NCI-H1092 (cell line): ENCODE measurements around the gene AKAP6.
A peak's percentile ranks its signal among the peaks of the same experiment; 100 is the strongest.

ENCODE experiments used
- DNase-seq: peaks from one replicate; lab custom pipeline; 2025; lab: John Stamatoyannopoulos, UW

The AKAP6 gene

DNA sequence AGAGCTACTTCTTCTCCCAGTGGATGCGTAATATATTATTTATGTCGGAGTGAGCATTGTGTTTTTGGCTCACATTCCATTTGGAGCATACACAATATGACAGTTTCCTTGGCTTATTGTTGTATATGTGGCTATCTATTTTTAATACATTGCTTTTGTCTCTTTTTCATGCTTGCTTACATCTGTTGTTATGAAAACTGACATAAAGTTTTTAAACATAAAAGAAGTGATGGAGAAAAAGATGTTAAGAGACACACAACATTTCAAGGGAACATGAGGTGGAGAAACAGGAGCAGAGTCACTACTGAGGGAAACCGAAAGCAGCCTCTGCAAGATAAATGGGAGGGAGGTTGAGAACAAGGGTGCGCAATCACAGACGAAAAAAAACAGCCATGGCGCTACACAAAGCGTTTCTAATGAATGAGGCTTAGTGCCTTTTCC is 381.2 kb downstream of the AKAP6 start:
- DNase-seq: no peak

DNA sequence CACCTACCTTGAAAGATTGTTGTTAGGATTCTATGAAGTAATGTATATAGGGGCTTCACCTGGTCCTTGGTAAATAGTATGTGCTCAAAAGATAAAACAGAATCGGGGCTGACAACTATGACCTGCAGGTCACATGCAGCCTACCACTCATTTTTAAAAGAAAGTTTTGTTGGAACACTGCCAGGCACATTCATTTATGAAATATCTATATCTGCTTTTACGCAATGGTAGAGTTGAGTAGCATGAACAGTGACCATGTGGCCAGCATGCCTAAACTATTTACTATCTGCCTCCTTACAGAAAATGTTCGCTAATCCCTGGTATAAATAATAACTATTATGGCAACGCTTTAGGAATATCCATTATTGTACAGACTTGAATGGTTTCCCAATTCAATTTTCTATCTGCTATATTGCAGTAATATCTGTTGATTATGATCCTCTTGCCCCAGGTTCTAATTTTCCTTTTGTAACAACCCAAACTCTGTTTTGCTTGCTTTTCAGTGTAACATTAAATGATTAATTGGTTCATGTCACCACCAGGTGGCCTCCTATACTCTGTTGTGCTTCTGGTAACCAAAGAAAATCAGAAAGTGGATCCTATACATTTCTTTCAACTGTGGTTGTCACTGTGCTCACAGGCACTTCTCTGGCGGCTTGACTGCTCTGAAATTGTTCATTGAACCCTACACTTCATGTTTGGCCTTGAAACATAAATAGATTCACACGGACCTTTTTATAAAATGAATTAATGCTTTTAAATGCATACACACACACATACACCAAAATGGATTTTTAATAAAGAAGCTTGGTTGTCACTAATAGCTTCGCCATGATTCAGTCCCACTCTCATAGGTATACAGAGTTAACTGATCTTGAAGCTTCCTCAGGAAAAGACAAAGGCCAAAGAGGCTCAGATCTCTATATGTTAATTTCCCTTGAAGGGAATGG is 381.9 kb downstream of the AKAP6 start:
- DNase-seq: peak; percentile 59

DNA sequence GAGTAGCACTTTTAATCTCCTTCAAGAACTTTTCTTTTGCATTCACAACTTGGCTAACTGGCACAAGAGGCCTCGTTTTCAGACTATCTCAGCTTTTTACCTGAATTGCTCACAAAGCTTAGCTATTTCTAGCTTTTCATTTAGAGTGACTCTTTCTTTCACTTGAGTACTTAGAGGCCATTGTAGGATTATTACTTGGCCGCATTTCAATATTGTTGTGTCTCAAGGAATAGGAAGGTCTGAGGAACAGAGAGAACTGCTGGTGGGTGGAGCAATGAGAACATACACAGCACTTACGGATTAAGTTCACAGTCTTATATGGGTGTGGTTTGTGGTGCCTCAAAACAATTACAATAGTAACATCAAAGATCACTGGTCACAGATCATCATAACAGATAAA is 384.8 kb downstream of the AKAP6 start:
- DNase-seq: no peak

DNA sequence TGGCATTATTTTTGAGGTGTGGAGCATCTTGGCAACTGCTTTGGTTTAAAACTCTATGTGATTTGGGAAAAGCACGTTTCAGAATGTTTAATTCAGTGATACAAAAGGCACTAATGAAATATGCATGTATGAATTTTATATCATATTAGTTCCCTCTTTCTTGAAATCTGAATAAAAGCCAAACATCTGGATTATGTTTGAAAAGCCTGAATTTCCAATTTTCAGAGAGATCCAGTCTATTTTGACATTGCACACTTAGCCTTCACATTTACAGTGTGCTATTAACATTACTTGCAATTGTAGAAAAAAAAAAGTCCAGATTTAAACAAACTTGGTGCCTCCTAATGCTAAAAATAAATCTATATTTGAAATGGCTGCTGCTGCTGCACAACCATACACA is 390.5 kb downstream of the AKAP6 start:
- DNase-seq: no peak

DNA sequence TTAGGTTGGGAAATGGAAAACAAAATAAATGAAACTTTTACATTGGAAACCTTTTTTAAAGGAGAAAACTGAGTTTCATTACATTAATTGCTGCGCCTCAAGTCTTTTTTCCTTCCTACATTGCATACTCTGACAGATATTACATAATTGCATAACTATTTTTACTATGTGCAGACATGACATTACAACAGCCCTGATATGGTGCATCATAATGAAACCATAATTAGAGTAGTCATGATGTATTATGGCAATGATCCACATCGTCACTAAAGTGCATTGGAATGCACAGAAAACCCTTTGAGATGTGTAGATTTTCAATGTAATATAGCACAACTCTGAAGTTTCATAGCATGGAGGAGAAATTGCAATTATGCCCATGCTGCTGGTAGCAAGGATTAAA is 391.8 kb downstream of the AKAP6 start:
- DNase-seq: no peak

DNA sequence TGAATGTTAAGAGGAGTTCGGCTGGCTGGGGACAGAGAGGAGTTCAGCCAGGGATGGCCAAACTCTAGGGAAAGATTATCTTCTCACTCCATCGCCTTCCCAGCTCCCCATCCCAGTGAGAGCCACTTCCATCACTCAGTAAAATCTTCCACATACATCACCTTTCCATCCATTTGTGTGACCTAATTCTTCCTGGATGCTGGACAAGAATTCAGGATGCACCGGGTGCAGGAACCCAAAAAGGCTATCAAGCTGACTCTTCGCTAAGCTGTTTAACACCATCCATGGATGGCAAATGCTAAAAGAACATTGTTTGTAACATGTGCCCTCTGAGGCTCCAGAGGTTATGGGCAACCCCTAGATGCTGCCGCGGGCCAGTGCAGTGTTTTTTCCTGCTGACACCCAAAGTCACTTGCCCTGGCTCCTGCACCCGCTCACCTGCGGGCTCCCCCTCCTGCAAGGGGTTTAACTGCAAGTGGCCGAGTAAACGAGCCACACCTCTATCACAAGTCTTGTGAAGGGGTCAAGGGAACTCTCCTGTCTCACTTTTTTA is 393.6 kb downstream of the AKAP6 start:
- no peak for DNase-seq

DNA sequence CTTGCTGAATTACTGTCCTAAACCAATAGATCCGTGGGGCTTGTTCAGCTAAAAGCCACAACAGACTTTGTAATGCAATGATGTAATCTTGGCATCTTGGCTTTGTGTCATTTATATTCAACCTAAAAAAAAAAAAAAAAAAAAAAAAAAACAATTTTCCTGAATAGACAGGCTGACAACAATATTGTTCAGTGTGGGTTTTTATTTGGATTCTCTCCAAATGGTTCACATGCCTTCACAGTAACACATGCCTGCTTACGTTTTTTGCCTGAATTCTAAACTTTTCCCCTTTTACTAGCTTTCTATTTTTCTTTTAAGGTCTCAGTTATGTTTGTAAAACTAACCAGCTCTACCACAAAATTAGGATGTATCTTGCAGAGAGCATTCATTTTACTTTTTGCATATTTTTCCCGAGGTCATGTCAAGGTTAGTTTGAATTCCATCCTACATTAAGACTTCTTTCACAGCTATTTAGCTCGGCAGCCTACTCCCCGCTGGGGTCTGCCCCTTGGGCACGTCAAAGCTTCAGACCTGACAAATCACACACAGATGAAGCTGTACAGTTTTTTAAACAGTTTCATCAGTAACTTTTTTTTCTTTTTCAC is 395.9 kb downstream of the AKAP6 start:
- DNase-seq: no peak

DNA sequence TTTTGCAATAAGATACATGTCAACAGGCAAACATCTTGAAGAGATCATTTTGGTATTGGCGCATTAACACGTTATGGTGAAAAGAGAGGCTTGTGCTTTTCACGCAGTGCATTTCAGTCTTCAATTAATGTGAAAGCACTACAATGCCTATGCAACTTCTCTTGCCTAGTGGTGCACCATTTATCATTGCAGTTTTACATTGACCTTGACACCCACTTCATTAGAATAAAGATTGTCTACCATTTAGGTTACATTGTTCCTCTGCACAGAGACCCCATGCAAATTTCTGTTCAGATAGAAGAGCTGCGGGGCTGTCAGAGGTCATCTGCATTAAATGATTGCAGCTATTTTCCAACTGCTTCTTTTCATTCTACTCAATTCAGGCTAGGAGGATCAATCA is 397.4 kb downstream of the AKAP6 start:
- no peak for DNase-seq

DNA sequence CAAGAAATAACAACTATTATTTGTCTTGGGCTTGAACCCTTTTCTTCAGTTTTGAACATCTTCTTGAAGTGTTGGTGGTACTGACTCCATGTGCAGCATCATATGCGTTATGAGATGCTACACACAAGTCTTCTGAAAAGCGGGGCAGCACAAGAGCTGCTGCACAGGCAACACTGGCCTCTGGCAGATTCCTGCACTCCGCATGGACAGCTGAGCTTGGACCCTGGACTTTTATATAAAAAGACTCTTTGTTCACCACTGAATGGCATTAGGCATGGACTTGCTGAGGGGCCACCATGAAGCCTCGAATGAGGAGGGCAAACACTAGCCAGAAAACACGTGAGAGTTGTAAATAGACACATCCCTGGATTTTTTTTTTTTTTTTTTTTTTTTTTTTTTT is 398.7 kb downstream of the AKAP6 start:
- DNase-seq: no peak

DNA sequence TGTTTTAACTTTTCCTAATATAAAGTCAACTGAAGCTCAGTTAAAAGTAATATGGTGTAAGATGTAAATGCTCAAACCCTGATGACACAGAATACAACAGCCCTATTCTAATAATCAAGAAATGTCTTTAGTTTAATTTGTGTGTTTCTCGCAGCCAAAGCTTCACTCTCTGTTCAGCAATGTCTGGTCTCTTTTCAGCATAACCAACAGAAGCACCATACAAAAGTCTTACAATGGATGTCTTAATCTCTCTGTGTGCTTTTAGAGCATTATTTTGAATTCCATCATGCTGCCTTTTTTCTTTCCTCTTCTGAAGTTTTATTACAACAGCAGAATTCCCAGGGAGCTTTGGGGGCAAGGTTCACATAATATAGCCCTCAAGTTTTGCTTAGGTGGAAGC is 399.4 kb downstream of the AKAP6 start:
- DNase-seq: no peak

DNA sequence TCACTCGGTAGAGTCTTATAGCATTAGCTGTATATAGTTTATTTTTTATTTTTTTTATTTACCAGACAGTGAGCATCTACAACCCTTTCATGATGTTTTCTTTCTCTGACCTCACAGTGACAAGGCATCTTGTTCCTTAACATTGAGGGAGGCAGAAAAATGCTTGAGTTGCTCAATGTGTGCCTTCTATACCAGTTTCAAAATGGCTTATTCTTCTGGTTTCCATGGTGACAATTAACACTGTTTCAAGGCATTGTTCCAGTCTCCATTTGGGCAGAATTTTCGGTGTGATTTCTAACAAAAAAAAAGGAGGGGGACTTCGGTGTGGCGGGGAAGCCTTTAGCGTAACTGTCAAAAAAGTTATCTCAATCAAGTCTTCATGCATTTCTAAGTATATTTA is 399.9 kb downstream of the AKAP6 start:
- no peak for DNase-seq

DNA sequence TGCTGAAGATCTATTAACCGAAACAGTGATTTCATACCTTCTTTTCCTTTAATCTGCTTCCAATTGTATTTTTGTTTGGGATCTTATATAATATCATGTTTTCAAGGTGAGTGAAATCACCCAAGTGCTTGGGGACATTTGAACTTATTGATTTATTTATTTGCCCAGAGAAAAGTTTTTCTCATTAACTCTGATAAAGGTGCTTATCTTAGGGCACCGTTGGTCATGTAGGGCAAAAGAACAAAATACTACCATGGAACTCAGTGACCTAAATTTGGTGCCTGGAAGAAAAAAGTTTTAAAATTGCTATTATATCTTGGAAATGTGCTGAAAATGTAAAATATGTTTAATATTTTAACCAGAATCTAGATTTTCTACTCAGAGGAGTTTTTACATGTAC is 402.2 kb downstream of the AKAP6 start:
- no peak for DNase-seq

DNA sequence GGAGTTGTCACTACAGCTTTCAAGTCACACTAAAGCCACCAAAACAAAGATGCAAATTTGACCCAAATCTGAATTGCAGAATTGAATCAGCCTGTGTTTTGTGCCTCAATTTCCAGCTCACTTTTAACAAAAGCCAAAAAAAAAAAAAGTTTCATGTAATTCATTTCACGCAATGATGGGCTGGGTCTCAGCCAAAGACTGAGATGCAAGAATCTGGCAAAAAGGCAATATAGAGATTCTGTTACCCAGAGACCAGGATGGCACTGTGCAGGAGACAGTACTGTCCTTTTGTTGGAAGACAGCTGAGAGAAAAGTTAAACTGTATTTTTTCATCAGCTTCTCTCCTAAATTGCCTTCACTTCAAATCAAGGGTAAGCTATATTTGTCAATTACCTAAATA is 403.9 kb downstream of the AKAP6 start:
- DNase-seq: no peak

DNA sequence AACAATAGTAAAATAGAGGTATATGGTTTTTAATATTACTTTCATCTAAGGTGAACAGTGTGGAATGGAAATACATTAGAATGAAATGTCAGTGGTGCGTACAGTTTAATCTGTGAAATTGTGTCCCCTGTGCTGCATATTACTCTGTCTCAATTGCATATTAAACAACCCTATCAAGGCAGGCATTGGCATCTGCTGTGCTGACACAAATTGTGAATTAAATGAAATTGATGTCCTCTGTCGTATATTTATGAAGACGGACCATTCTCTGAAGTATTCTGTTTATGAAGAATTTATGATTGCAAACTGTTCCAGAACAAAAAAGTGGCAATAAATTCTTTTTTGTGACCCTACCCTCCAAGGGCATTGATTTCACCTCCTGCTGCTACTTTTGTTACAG is 405.2 kb downstream of the AKAP6 start:
- DNase-seq: no peak

DNA sequence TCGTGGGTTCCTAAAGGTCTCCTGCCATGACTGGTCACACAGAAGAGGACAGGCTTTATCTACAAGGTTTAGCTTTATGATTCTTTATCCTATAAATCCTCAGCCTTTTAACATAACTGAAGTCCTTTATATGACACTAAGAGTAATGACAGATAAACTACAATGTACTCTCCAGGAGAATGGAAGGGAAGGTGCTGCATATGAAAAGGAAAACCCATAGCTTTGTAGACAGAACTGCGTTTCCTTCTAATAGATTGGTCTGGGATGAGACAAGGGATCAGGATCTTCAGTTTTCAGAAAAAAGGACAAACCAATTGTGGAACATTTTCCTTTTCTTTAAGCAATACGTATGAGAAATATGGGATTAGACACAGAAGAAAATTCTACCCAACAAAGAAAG is 408.5 kb downstream of the AKAP6 start:
- no peak for DNase-seq

DNA sequence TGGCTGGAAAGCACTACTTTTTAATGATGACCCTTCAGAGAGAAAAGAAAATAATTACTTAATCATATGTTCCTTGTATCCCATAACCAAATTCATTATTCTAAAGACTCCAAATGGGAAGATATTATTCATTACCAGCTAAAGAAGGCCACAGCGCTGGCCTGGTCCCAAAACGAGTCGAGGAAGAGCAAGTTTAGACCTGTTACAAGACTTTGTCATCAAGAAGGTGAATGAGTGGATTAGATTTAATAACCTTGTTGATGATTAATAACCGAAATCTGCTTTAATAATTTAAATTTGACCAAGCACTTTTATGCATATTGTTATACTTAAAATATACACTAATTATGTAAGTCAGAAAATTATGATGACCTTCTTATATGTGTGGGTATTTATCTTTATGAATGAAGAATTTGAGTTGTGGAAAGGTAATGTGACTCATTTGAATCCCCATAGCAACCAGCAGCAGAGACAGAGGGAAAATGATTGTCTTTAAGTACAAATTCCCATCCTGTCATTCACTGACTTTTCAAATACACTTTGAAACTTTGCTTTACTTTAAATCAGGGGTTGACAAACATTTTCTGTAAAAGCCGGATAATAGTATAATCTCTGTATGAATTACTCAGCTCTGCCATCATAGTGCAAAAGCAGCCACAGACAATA is 409.2 kb downstream of the AKAP6 start:
- no peak for DNase-seq

DNA sequence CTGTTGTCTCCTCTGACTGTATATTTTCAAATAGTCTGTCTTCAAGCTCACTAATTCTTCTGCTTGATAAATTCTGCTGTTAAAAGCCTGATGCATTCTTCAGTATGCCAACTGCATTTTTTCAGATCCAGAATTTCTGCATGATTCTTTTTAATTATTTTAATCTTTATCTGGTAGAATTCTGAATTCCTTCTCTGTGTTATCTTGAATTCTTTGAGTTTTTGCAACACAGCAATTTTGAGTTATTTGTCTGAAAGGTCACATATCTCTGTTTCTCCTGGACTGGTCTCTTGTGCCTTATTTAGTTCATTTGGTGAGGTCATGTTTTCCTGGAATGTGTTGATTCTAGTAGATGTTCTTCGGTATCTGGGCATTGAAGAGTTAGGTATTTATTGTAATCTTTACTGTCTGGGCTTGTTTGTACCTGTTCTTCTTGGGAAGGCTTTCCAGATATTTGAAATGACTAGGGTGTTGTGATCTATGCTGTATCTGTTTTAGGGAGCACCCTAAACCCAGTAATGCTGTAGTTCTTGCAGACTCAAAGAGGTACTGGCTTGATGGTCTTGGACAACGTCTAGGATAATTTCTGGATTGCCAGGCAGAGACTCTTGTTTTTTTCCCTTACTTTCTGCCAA is 415.8 kb downstream of the AKAP6 start:
- DNase-seq: no peak

DNA sequence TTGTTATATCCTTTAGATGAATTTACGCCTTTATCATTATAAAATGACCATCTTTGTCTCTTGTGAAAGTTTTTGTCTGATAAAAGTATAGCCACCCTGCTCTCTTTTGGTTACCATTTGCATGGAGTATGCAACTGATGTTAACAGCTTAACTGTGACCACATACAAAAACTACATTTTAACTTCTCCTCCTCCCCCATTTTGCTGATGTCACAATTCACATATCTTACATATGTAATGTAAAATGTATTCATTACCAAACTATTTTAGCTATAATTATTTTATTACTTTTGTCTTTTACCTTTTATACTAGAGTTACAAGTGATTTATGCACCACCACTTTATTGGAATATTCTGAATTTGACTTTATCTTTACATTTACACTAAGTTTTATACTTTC is 425.1 kb downstream of the AKAP6 start:
- no peak for DNase-seq

DNA sequence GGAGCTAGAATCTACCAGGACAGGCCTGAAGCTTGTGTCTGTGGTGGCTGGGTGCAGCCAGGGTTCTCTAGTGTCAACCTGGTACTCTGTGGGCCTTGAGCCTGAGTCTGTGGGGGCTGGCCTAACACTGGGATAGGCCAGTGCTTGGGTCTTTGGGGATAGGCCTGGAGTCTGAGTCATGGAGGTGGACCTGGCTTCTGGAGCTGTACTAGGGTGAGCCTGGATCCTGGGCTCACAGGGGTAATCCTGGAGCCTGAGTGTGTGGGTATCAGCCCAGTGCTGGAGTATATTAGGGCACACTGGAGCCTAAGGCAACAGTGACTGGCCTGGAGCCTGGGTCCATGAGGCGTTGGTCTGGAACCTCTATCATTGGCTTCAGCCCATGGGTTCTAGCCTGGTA is 427.1 kb downstream of the AKAP6 start:
- no peak for DNase-seq

DNA sequence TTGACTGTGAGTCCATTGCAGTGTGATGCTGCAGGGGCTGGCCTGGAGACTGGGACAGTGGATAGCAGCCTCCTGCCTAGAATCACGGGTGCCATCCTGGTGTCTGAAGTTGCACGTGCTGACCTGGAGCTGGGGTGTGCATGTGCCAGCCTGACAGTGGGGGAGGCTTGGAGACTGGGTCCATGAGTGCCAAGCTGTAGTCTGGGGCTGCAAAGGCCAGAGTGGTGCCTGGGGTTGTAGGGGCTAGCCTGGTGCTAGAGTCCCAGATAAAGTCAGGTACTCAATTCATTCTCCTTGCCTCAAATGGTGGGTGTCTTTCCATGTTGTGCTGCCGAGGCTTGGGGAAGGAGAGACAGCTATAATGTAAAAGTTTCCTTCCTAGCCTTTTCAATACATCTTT is 427.7 kb downstream of the AKAP6 start:
- DNase-seq: no peak

DNA sequence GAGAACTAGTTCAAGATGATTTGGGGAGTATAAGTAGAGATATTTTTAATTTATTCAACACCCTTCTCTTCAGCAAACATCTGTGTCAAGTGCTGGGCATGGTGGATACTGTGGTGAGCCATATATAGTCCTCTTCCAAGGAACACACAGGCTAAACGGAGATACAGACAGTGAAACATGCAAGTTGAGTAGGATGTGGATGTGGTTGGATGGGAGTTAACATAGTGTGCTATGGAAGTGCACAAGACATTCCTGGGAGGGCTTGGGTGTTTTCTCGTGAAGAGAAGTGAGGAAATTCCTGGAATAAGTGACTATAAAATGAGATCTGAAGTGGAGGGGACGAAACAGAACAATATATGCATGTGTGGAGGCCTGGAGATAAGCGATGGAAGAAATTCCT is 428.5 kb downstream of the AKAP6 start:
- no peak for DNase-seq

DNA sequence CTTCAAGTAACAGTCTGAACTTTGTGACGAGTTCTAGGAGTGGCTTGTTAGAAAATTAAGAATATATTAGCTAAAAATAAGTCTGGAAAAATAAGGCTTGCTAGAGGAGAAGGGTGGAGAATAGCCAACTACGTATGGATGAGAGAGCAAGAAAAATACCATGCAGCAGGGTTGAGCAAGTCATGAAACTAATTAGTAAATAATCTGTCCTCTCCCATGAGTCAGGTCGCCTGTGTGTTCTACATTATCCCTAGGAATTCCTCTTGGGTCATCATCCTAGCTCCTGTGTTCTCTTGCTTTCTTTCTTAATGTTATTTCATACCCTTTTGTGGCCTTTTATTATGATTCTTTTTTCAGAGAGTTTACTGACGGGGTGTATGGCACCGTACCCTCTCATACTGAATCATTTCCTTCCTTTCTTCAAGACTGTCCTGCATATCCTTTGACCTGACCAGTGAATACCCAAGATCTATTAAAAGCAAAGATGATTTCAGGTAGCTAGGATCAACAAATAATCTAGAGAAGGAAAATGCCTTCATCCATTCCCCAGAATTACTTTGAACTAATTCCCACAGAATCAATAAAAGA is 432.4 kb downstream of the AKAP6 start:
- no peak for DNase-seq
